ENCODE data around the gene TFR2.

Gene TFR2

GRCh38 chr7:100641463-100641859 lies at the start of gene TFR2:
TFR2 (minus strand) TSS chr7:100641552; CDS start chr7:100641509, 43 bp downstream.
- DNase-seq (ENCODE audit: low read depth, low spot score): no peak

GRCh38 chr7:100689230-100690135 lies 48.1 kb upstream of the TFR2 start:
- DNase-seq (ENCODE audit: low read depth, low spot score): no peak

GRCh38 chr7:100688326-100688860 lies 47.0 kb upstream of the TFR2 start:
- DNase-seq (ENCODE audit: low read depth, low spot score): no peak

GRCh38 chr7:100687751-100688300 lies 46.5 kb upstream of the TFR2 start:
- DNase-seq (ENCODE audit: low read depth, low spot score): no peak

- no peak for DNase-seq (ENCODE audit: low read depth, low spot score)
Observed at GRCh38 chr7:100687261-100687660, 45.9 kb upstream of the TFR2 start.

- no peak for DNase-seq (ENCODE audit: low read depth, low spot score)
Observed at GRCh38 chr7:100686822-100687211, 45.5 kb upstream of the TFR2 start.

GRCh38 chr7:100686201-100686821 lies 45.0 kb upstream of the TFR2 start:
- no peak for DNase-seq (ENCODE audit: low read depth, low spot score)

GRCh38 chr7:100685631-100686145 lies 44.3 kb upstream of the TFR2 start:
- no peak for DNase-seq (ENCODE audit: low read depth, low spot score)

- no peak for DNase-seq (ENCODE audit: low read depth, low spot score)
Observed at GRCh38 chr7:100685049-100685605, 43.8 kb upstream of the TFR2 start.

- no peak for DNase-seq (ENCODE audit: low read depth, low spot score)
Observed at GRCh38 chr7:100684534-100685042, 43.2 kb upstream of the TFR2 start.

GRCh38 chr7:100683659-100684533 lies 42.5 kb upstream of the TFR2 start:
- DNase-seq (ENCODE audit: low read depth, low spot score): no peak

- no peak for DNase-seq (ENCODE audit: low read depth, low spot score)
Observed at GRCh38 chr7:100682991-100683658, 41.8 kb upstream of the TFR2 start.

GRCh38 chr7:100682228-100682741 lies 40.9 kb upstream of the TFR2 start:
- no peak for DNase-seq (ENCODE audit: low read depth, low spot score)

GRCh38 chr7:100681491-100682227 lies 40.3 kb upstream of the TFR2 start:
- no peak for DNase-seq (ENCODE audit: low read depth, low spot score)

- DNase-seq (ENCODE audit: low read depth, low spot score): no peak
Observed at GRCh38 chr7:100680576-100681271, 39.4 kb upstream of the TFR2 start.

- DNase-seq (ENCODE audit: low read depth, low spot score): no peak
Observed at GRCh38 chr7:100679927-100680575, 38.7 kb upstream of the TFR2 start.

GRCh38 chr7:100679129-100679926 lies 38.0 kb upstream of the TFR2 start:
- no peak for DNase-seq (ENCODE audit: low read depth, low spot score)
